D341Med (cell line): Measurements from ENCODE around the gene TP53TG3E.
"Not testable (repeated sequence)": the region's sequence is repeated elsewhere in the genome, so short reads cannot be mapped to it uniquely, and the experiment has no call there.

Experiments used
- DNase-seq: peaks from one replicate; pipeline ENCODE4 v3.0.0; 2012; ENCODE audit warnings: low spot score

The TP53TG3E gene

GRCh38 chr16:33304006-33304405, at the start of gene TP53TG3E:
TSS of gene TP53TG3E (plus strand) at chr16:33304306. CDS start at chr16:33304374, 68 bp downstream.
- not testable (repeated sequence) for DNase-seq

GRCh38 chr16:33336226-33337012, 32.3 kb downstream of the TP53TG3E start:
- not testable (repeated sequence) for DNase-seq

GRCh38 chr16:33337627-33338542, 33.8 kb downstream of the TP53TG3E start:
- DNase-seq: not testable (repeated sequence)

- DNase-seq: not testable (repeated sequence)
Observed at GRCh38 chr16:33338543-33338951, 34.4 kb downstream of the TP53TG3E start.

- not testable (repeated sequence) for DNase-seq
Observed at GRCh38 chr16:33339093-33340061, 35.3 kb downstream of the TP53TG3E start.
